Measurements from ENCODE around the gene OTUD3.
"Not testable (repeated sequence)": the region's sequence is repeated elsewhere in the genome, so short reads cannot be mapped to it uniquely, and the experiment has no call there.

OTUD3 gene

DNA sequence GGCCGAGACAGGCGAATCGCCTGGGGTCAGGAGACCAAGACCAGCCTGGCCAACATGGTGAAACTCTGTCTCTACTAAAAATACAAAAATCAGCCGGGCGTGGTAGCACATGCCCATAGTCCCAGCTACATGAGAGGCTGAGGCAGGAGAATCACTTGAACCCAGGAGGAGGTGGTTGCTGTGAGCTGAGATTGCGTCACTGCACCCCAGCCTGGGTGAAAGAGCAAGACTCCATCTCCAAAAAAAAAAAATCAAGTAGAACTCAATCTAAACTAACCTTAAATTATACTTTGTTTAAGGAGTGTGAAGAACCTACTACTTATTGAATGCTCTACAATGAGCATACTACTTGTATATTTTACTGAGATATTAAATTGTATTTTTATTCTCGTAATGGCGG lies 36.6 kb upstream of the OTUD3 start:
- TF ChIP-seq, protein P1, sequence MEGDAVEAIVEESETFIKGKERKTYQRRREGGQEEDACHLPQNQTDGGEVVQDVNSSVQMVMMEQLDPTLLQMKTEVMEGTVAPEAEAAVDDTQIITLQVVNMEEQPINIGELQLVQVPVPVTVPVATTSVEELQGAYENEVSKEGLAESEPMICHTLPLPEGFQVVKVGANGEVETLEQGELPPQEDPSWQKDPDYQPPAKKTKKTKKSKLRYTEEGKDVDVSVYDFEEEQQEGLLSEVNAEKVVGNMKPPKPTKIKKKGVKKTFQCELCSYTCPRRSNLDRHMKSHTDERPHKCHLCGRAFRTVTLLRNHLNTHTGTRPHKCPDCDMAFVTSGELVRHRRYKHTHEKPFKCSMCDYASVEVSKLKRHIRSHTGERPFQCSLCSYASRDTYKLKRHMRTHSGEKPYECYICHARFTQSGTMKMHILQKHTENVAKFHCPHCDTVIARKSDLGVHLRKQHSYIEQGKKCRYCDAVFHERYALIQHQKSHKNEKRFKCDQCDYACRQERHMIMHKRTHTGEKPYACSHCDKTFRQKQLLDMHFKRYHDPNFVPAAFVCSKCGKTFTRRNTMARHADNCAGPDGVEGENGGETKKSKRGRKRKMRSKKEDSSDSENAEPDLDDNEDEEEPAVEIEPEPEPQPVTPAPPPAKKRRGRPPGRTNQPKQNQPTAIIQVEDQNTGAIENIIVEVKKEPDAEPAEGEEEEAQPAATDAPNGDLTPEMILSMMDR (IDR thresholded peaks at IDR 0.05; ENCODE audit: insufficient read depth, low read length, poor library complexity, severe bottlenecking): no peak
- H3K27me3 ChIP-seq (replicated peaks; ENCODE audit: control insufficient read depth, insufficient read depth, low read length): peaks cover 1% of the 10 kb centered on the region; the same call in 1 of the 2 replicates
- no peaks in the 10 kb centered on the region for H3K36me3 ChIP-seq (ENCODE audit: control insufficient read depth, insufficient read depth, low read length)
- no peak for DNase-seq (ENCODE audit: extremely low read depth, insufficient read length)
- H3K4me3 ChIP-seq (replicated peaks; ENCODE audit: low read depth, low read length): no peak overlapping the region

DNA sequence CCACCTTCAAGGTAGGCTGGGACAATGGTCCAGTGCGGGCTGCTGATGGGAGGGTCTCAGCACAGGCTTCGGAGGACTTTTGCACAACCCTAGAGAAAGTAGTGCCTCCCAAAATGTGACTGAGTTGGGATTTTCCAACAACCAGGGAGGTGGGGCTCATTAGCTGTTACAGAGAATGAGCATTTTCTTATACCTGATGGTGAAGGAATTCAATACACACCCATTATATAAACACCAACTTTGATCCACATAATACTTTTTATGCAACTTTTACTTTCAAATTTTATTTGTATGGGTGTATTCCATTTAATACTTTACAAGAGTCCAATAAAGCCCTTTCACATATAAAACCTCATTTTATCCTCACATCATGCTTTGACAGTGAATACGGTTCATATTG lies 35.9 kb upstream of the OTUD3 start:
- H3K27me3 ChIP-seq (replicated peaks; ENCODE audit: control insufficient read depth, insufficient read depth, low read length): peaks cover 1% of the 10 kb centered on the region; the same call in 1 of the 2 replicates
- no peak overlapping the region for H3K4me3 ChIP-seq (replicated peaks; ENCODE audit: low read depth, low read length)
- TF ChIP-seq, protein P1 (IDR thresholded peaks at IDR 0.05; ENCODE audit: insufficient read depth, low read length, poor library complexity, severe bottlenecking): no peak
- no peaks in the 10 kb centered on the region for H3K36me3 ChIP-seq (ENCODE audit: control insufficient read depth, insufficient read depth, low read length)
- DNase-seq (ENCODE audit: extremely low read depth, insufficient read length): no peak

DNA sequence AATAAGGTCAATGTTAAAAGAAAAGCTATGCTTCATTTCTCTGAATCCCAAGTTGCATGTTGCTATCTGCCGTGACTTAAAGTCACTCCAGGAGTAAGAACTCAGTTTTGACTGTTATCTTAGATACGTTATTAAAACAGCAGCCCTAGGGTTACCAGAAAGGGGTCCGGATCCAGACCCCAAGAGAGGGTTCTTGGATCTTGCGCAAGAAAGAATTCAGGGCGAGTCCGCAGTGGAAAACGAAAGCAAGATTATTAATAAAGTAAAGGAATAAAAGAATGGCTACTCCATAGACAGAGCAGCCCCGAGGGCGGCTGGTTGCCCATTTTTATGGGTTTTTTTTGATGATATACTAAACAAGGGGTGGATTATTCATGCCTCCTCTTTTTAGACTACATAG lies 34.9 kb upstream of the OTUD3 start:
- not testable (repeated sequence) for DNase-seq (ENCODE audit: extremely low read depth, insufficient read length); H3K4me3 ChIP-seq (replicated peaks; ENCODE audit: low read depth, low read length); H3K36me3 ChIP-seq (ENCODE audit: control insufficient read depth, insufficient read depth, low read length); H3K27me3 ChIP-seq (replicated peaks; ENCODE audit: control insufficient read depth, insufficient read depth, low read length)

DNA sequence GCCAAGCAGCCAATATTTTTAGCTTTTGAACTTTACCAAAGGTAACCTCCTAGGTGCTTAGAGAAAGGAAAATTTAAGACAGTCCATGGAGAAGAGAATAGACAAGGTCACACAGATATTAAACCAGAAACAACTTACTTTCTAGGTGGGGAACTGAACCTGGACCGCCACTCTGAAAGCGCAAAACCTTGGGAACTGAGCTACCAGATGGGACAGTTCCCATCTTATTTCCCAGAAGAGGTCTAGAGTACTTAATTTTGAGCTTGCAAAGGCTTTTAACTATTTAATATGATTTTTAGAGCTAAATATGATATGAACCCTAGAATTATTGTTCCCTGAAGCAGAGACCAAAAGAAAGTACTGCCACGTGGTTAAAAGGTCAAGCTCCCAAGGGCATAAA lies 32.9 kb upstream of the OTUD3 start:
- not testable (repeated sequence) for H3K4me3 ChIP-seq (replicated peaks; ENCODE audit: low read depth, low read length); H3K36me3 ChIP-seq (ENCODE audit: control insufficient read depth, insufficient read depth, low read length); H3K27me3 ChIP-seq (replicated peaks; ENCODE audit: control insufficient read depth, insufficient read depth, low read length); DNase-seq (ENCODE audit: extremely low read depth, insufficient read length)

DNA sequence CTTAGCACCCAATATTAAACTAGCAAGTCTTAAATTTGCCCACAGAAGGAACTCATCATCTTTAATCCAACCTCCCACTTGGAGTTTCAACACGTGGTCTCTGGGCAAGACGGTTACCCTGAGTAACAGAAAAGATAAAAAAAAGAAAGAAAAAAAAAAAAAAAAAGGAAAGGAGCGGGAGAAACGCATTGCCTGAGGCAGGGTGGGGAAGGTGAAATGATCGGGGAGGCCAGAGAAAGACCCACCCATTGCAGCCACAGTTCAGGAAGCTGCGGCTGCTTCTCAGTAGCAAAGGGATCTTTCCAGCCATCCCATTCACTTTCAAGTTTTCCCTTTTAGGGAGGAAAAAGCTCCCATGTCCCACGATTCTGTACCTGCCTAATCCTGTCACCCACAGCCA lies 32.0 kb upstream of the OTUD3 start:
- TF ChIP-seq, protein P1 (IDR thresholded peaks at IDR 0.05; ENCODE audit: insufficient read depth, low read length, poor library complexity, severe bottlenecking): no peak
- H3K4me3 ChIP-seq (replicated peaks; ENCODE audit: low read depth, low read length): no peak overlapping the region
- no peak for DNase-seq (ENCODE audit: extremely low read depth, insufficient read length)
- H3K27me3 ChIP-seq (replicated peaks; ENCODE audit: control insufficient read depth, insufficient read depth, low read length): peaks cover 1% of the 10 kb centered on the region; the same call in 1 of the 2 replicates
- no peaks in the 10 kb centered on the region for H3K36me3 ChIP-seq (ENCODE audit: control insufficient read depth, insufficient read depth, low read length)

DNA sequence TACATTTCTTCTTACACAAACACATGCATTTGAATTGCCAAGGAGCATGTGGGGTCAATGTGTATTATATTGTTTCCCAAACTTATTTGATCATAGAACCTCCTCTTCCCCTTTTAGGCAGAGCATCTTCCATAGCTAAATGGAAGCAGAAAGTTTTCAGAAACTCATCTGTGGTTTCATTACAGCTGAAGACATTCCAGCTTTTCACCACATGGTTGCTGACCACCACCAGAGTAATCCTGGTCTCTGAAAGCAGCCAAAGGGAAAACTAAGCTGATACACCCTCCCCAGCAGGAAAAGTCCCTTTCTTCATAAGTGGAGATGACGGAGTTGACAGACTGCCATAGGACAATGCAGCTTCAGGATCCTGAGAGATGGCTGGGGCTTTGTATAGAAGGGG lies 30.2 kb upstream of the OTUD3 start:
- H3K36me3 ChIP-seq (ENCODE audit: control insufficient read depth, insufficient read depth, low read length): no peaks in the 10 kb centered on the region
- no peak for DNase-seq (ENCODE audit: extremely low read depth, insufficient read length)
- TF ChIP-seq, protein P1 (IDR thresholded peaks at IDR 0.05; ENCODE audit: insufficient read depth, low read length, poor library complexity, severe bottlenecking): no peak

DNA sequence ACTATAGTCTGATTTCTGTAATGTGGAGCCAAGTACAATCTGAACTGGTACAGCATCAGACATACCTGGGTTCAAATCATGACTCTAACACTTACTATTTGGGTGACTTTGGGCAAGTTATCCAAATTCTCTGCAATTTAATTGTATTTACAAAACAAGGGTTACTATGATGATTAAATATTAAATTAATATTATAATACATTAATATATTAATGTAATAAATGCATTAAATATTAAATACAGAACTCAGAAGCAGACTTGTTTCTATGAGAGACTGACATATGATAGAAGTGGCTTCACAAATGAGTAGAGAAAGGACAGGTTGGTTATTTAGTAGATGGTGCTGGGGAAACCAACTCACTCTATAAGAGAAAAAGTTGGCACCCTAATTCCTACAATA lies 27.3 kb upstream of the OTUD3 start:
- TF ChIP-seq, protein P1 (IDR thresholded peaks at IDR 0.05; ENCODE audit: insufficient read depth, low read length, poor library complexity, severe bottlenecking): no peak
- DNase-seq (ENCODE audit: extremely low read depth, insufficient read length): no peak
- no peaks in the 10 kb centered on the region for H3K36me3 ChIP-seq (ENCODE audit: control insufficient read depth, insufficient read depth, low read length)
- no peak overlapping the region for H3K4me3 ChIP-seq (replicated peaks; ENCODE audit: low read depth, low read length)
- H3K27me3 ChIP-seq (replicated peaks; ENCODE audit: control insufficient read depth, insufficient read depth, low read length): no peaks in the 10 kb centered on the region

More for the DNA sequence above, 30.2 kb upstream of the OTUD3 start:
- no peaks in the 10 kb centered on the region for H3K27me3 ChIP-seq (replicated peaks; ENCODE audit: control insufficient read depth, insufficient read depth, low read length)
- H3K4me3 ChIP-seq (replicated peaks; ENCODE audit: low read depth, low read length): no peak overlapping the region

Measured in GM06990 (cell line).